ENCODE data around the gene ITGA6.

The ITGA6 gene

GRCh38 chr2:172408143-172408766 is 19.1 kb upstream of the ITGA6 start:
- no peak for DNase-seq
- no peaks in the 10 kb centered on the region for H3K9me3 ChIP-seq (ENCODE audit: control insufficient read depth, low read length)
- H3K4me3 ChIP-seq (ENCODE audit: insufficient read depth in 1 of 2, low read depth in 1 of 2, low read length in 2 of 2): no peak overlapping the region
- no peak overlapping the region for H3K4me2 ChIP-seq (ENCODE audit: low read length, poor library complexity, severe bottlenecking)
- H3K79me1 ChIP-seq (replicated peaks; ENCODE audit: low read length, poor library complexity, severe bottlenecking): no peaks in the 10 kb centered on the region
- no peak overlapping the region for H2BK15ac ChIP-seq (ENCODE audit: low read depth, poor library complexity, severe bottlenecking)
- H2AFZ ChIP-seq (ENCODE audit: low read depth, low read length): no peak overlapping the region
- H3K23ac ChIP-seq (ENCODE audit: low read length in 2 of 2): no peak overlapping the region
- H2BK120ac ChIP-seq (ENCODE audit: low read depth, low read length): no peak overlapping the region
- H3K27me3 ChIP-seq (ENCODE audit: control insufficient read depth in 1 of 2, insufficient read depth in 1 of 2, low read length in 2 of 2): no peaks in the 10 kb centered on the region
- H3K4me1 ChIP-seq (ENCODE audit: control insufficient read depth, insufficient read depth, low read depth, low read length): peaks cover 3% of the 10 kb centered on the region
- WGBS: 66% methylated on average over 4 of the region's 4 CpGs
- H3K36me3 ChIP-seq (ENCODE audit: control insufficient read depth in 1 of 2, insufficient read depth in 2 of 2, low read depth in 1 of 2, low read length in 2 of 2): no peaks in the 10 kb centered on the region
- no peak overlapping the region for H3K9ac ChIP-seq (ENCODE audit: low read length)
- H3K18ac ChIP-seq (ENCODE audit: low read depth in 1 of 2, low read length in 2 of 2): no peak overlapping the region
- H2BK5ac ChIP-seq (ENCODE audit: low read depth, low read length, poor library complexity, severe bottlenecking): no peak overlapping the region
- no peak overlapping the region for H2BK12ac ChIP-seq (ENCODE audit: low read length in 2 of 2)
- H3K27ac ChIP-seq (ENCODE audit: low read length, poor library complexity, severe bottlenecking): no peak overlapping the region
- H3K4ac ChIP-seq (ENCODE audit: low read depth in 1 of 2, low read length in 2 of 2): no peak overlapping the region
- H2AK5ac ChIP-seq (ENCODE audit: low read length, severe bottlenecking): no peak overlapping the region
- no peak overlapping the region for H4K91ac ChIP-seq (ENCODE audit: low read length)
- H3K14ac ChIP-seq (ENCODE audit: low read length in 2 of 2): no peak overlapping the region
- H4K8ac ChIP-seq (ENCODE audit: low read length): peak overlapping the region; percentile 17

- Histone ChIP-seq H4K91ac (ENCODE audit: low read length) (no peak overlapping the region), H3K4me1 (ENCODE audit: control insufficient read depth, insufficient read depth, low read depth, low read length) (peaks cover 3% of the 10 kb centered on the region), H2BK5ac (ENCODE audit: low read depth, low read length, poor library complexity, severe bottlenecking) (no peak overlapping the region), H2AK5ac (ENCODE audit: low read length, severe bottlenecking) (no peak overlapping the region), H2BK12ac (ENCODE audit: low read length in 2 of 2) (no peak overlapping the region), H3K79me1 (replicated peaks; ENCODE audit: low read length, poor library complexity, severe bottlenecking) (no peaks in the 10 kb centered on the region), H3K9ac (ENCODE audit: low read length) (no peak overlapping the region), H2BK15ac (ENCODE audit: low read depth, poor library complexity, severe bottlenecking) (no peak overlapping the region), H2AFZ (ENCODE audit: low read depth, low read length) (no peak overlapping the region), H3K9me3 (ENCODE audit: control insufficient read depth, low read length) (no peaks in the 10 kb centered on the region), H3K27me3 (ENCODE audit: control insufficient read depth in 1 of 2, insufficient read depth in 1 of 2, low read length in 2 of 2) (no peaks in the 10 kb centered on the region), H2BK120ac (ENCODE audit: low read depth, low read length) (no peak overlapping the region), H4K8ac (ENCODE audit: low read length) (no peak overlapping the region), H3K36me3 (ENCODE audit: control insufficient read depth in 1 of 2, insufficient read depth in 2 of 2, low read depth in 1 of 2, low read length in 2 of 2) (no peaks in the 10 kb centered on the region), H3K4me3 (ENCODE audit: insufficient read depth in 1 of 2, low read depth in 1 of 2, low read length in 2 of 2) (no peak overlapping the region), H3K4me2 (ENCODE audit: low read length, poor library complexity, severe bottlenecking) (no peak overlapping the region), H3K27ac (ENCODE audit: low read length, poor library complexity, severe bottlenecking) (no peak overlapping the region), H3K4ac (ENCODE audit: low read depth in 1 of 2, low read length in 2 of 2) (no peak overlapping the region), H3K14ac (ENCODE audit: low read length in 2 of 2) (no peak overlapping the region), H3K23ac (ENCODE audit: low read length in 2 of 2) (no peak overlapping the region), H3K18ac (ENCODE audit: low read depth in 1 of 2, low read length in 2 of 2) (no peak overlapping the region)
- WGBS: no CpG with 5 or more reads among the region's 1 CpG
- DNase-seq: no peak
Measured at GRCh38 chr2:172409042-172409441, 18.3 kb upstream of the ITGA6 start.

- H2BK15ac ChIP-seq (ENCODE audit: low read depth, poor library complexity, severe bottlenecking): no peak overlapping the region
- H3K4me2 ChIP-seq (ENCODE audit: low read length, poor library complexity, severe bottlenecking): no peak overlapping the region
- H3K9ac ChIP-seq (ENCODE audit: low read length): no peak overlapping the region
- no peak for DNase-seq
- H3K4ac ChIP-seq (ENCODE audit: low read depth in 1 of 2, low read length in 2 of 2): no peak overlapping the region
- no peak overlapping the region for H4K91ac ChIP-seq (ENCODE audit: low read length)
- no peaks in the 10 kb centered on the region for H3K36me3 ChIP-seq (ENCODE audit: control insufficient read depth in 1 of 2, insufficient read depth in 2 of 2, low read depth in 1 of 2, low read length in 2 of 2)
- no peak overlapping the region for H2BK120ac ChIP-seq (ENCODE audit: low read depth, low read length)
- H3K9me3 ChIP-seq (ENCODE audit: control insufficient read depth, low read length): no peaks in the 10 kb centered on the region
- H3K4me3 ChIP-seq (ENCODE audit: insufficient read depth in 1 of 2, low read depth in 1 of 2, low read length in 2 of 2): no peak overlapping the region
- WGBS: 68% methylated on average over 4 of the region's 5 CpGs
- no peaks in the 10 kb centered on the region for H3K27me3 ChIP-seq (ENCODE audit: control insufficient read depth in 1 of 2, insufficient read depth in 1 of 2, low read length in 2 of 2)
- H3K23ac ChIP-seq (ENCODE audit: low read length in 2 of 2): no peak overlapping the region
- H3K4me1 ChIP-seq (ENCODE audit: control insufficient read depth, insufficient read depth, low read depth, low read length): peaks cover 3% of the 10 kb centered on the region
- H4K8ac ChIP-seq (ENCODE audit: low read length): no peak overlapping the region
- H2AK5ac ChIP-seq (ENCODE audit: low read length, severe bottlenecking): no peak overlapping the region
- H3K18ac ChIP-seq (ENCODE audit: low read depth in 1 of 2, low read length in 2 of 2): no peak overlapping the region
- H3K27ac ChIP-seq (ENCODE audit: low read length, poor library complexity, severe bottlenecking): no peak overlapping the region
- H3K14ac ChIP-seq (ENCODE audit: low read length in 2 of 2): no peak overlapping the region
- H2AFZ ChIP-seq (ENCODE audit: low read depth, low read length): no peak overlapping the region
- no peak overlapping the region for H2BK12ac ChIP-seq (ENCODE audit: low read length in 2 of 2)
- H3K79me1 ChIP-seq (replicated peaks; ENCODE audit: low read length, poor library complexity, severe bottlenecking): no peaks in the 10 kb centered on the region
- H2BK5ac ChIP-seq (ENCODE audit: low read depth, low read length, poor library complexity, severe bottlenecking): no peak overlapping the region
Measured at GRCh38 chr2:172412984-172413492, 14.3 kb upstream of the ITGA6 start.

GRCh38 chr2:172415157-172415864 is 12.1 kb upstream of the ITGA6 start:
- H3K4ac ChIP-seq (ENCODE audit: low read depth in 1 of 2, low read length in 2 of 2): no peak overlapping the region
- H3K4me3 ChIP-seq (ENCODE audit: insufficient read depth in 1 of 2, low read depth in 1 of 2, low read length in 2 of 2): no peak overlapping the region
- H3K4me2 ChIP-seq (ENCODE audit: low read length, poor library complexity, severe bottlenecking): no peak overlapping the region
- H3K4me1 ChIP-seq (ENCODE audit: control insufficient read depth, insufficient read depth, low read depth, low read length): peaks cover 3% of the 10 kb centered on the region
- peaks cover 0 to 8% of the 10 kb centered on the region in 2 experiments for H3K27me3 ChIP-seq (ENCODE audit: control insufficient read depth in 1 of 2, insufficient read depth in 1 of 2, low read length in 2 of 2)
- no peak overlapping the region for H2BK5ac ChIP-seq (ENCODE audit: low read depth, low read length, poor library complexity, severe bottlenecking)
- H3K36me3 ChIP-seq (ENCODE audit: control insufficient read depth in 1 of 2, insufficient read depth in 2 of 2, low read depth in 1 of 2, low read length in 2 of 2): no peaks in the 10 kb centered on the region
- H3K9ac ChIP-seq (ENCODE audit: low read length): no peak overlapping the region
- H2BK12ac ChIP-seq (ENCODE audit: low read length in 2 of 2): no peak overlapping the region
- 81% methylated on average over 3 of the region's 4 CpGs for WGBS
- H3K18ac ChIP-seq (ENCODE audit: low read depth in 1 of 2, low read length in 2 of 2): no peak overlapping the region
- no peak overlapping the region for H4K8ac ChIP-seq (ENCODE audit: low read length)
- no peaks in the 10 kb centered on the region for H3K79me1 ChIP-seq (replicated peaks; ENCODE audit: low read length, poor library complexity, severe bottlenecking)
- peaks cover 9% of the 10 kb centered on the region for H3K9me3 ChIP-seq (ENCODE audit: control insufficient read depth, low read length)
- DNase-seq: no peak
- H2BK120ac ChIP-seq (ENCODE audit: low read depth, low read length): no peak overlapping the region
- no peak overlapping the region for H3K14ac ChIP-seq (ENCODE audit: low read length in 2 of 2)
- H2BK15ac ChIP-seq (ENCODE audit: low read depth, poor library complexity, severe bottlenecking): no peak overlapping the region
- no peak overlapping the region for H3K27ac ChIP-seq (ENCODE audit: low read length, poor library complexity, severe bottlenecking)
- no peak overlapping the region for H3K23ac ChIP-seq (ENCODE audit: low read length in 2 of 2)
- no peak overlapping the region for H4K91ac ChIP-seq (ENCODE audit: low read length)
- no peak overlapping the region for H2AK5ac ChIP-seq (ENCODE audit: low read length, severe bottlenecking)
- no peak overlapping the region for H2AFZ ChIP-seq (ENCODE audit: low read depth, low read length)

Data from mesenchymal stem cell (in vitro differentiated cells and primary cell).